ENCODE data around the gene OR6S1. TPM values are rescaled to one million over a fixed set of nuclear protein-coding genes. Genes with fewer than 3 reads are reported as not detected.

OR6S1 gene
- total RNA-seq, 2 donors from 2014 or later: not detected

DNA sequence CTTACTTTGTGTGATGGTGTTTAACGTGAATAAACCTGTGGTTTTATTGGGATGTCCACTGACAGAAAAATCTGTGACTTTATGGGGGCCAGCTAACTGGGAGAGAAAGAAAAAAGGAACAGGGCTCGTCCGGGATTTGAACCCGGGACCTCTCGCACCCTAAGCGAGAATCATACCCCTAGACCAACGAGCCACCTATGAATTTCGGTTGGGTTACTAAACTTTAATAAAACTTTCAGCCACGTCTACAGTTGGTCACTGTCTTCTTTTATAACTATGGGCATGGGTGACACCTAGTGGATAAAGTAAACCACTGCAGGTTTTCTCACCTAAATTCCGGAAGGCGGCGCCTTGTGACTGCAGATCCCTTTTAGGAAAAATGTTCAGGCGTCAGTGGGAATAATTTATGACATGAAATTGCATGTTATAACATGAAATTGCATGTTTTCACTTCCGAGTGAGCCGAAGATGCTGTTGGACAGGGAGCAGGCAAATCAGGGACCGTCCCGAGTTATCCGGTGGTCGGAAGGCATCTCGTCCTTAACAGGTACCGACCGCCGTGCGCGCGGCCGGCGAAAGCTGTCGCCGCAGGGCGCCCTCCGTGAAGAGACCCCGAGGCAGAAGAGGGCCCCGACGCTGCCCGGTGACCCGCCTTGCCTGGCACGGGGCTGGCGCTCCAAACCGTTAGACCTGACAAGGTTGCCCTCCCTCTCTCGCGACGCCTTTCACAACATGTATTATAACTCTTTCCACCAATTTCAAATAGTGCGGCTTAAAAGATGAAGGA lies 32.1 kb downstream of the OR6S1 start:
- TF ChIP-seq, protein P1, sequence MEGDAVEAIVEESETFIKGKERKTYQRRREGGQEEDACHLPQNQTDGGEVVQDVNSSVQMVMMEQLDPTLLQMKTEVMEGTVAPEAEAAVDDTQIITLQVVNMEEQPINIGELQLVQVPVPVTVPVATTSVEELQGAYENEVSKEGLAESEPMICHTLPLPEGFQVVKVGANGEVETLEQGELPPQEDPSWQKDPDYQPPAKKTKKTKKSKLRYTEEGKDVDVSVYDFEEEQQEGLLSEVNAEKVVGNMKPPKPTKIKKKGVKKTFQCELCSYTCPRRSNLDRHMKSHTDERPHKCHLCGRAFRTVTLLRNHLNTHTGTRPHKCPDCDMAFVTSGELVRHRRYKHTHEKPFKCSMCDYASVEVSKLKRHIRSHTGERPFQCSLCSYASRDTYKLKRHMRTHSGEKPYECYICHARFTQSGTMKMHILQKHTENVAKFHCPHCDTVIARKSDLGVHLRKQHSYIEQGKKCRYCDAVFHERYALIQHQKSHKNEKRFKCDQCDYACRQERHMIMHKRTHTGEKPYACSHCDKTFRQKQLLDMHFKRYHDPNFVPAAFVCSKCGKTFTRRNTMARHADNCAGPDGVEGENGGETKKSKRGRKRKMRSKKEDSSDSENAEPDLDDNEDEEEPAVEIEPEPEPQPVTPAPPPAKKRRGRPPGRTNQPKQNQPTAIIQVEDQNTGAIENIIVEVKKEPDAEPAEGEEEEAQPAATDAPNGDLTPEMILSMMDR (IDR thresholded peaks at IDR 0.05): peak; percentile 91 to 99 (median 98)
- TF ChIP-seq POLR2A (IDR thresholded peaks at IDR 0.05) (no peak), POLR2AphosphoS5 (IDR thresholded peaks at IDR 0.05) (peak; percentile 76)
- Histone ChIP-seq H3K36me3 (no peaks in the 10 kb centered on the region), H3K27me3 (replicated peaks; ENCODE audit: insufficient read depth) (no peaks in the 10 kb centered on the region), H3K27ac (peak overlapping the region; percentile 76 to 81), H3K4me1 (replicated peaks) (no peaks in the 10 kb centered on the region), H3K9me3 (no peaks in the 10 kb centered on the region), H3K4me3 (peak overlapping the region; percentile 59 to 74)
- WGBS: under 1% methylated on average over 44 of the region's 44 CpGs
- intact Hi-C loops (cut with DNase I): loop anchor here (2.0 to 10.0 kb wide), 5 partner anchors 79 to 485 kb away; partner anchors contain the start of genes CCNB1IP1, PIP4P1, TEP1 and ZNF219
- DNase-seq (ENCODE audit: low spot score): peak; percentile 77

DNA sequence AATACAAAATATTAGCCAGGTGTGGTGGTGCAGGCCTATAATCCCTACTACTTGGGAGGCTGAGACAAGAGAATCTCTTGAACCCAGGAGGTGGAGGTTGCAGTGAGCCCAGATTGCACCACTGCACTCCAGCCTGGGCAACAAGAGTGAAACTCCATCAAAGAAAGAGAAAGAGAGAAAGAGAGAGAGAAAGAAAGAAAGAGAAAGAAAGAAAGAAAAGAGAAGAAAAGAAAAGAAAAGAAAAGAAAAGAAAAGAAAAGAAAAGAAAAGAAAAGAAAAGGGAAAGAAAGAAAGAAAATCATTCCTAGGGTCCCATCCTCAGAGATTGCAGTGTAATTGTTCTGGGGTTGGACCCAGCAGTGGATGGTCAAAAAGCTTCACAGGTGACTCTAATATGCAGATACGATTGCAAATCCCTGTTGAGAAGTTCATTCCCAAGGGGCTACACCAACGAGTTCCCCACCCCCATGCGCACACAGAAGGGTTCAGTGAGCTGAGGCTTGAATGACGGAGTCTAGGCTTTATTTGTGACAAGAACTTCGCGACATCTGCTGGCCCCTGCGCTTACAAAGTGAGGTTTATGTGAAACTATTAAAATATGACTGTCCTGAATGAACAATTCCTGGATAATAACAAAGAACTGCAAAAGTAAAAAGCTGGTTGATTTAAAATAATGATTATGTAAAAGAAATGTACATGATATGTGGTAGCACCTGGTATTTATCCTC lies 32.9 kb downstream of the OR6S1 start:
- DNase-seq (ENCODE audit: low spot score): no peak
- Histone ChIP-seq H3K9me3 (no peaks in the 10 kb centered on the region), H3K27ac (no peak overlapping the region), H3K4me3 (no peak overlapping the region), H3K4me1 (replicated peaks) (no peaks in the 10 kb centered on the region), H3K36me3 (no peaks in the 10 kb centered on the region), H3K27me3 (replicated peaks; ENCODE audit: insufficient read depth) (no peaks in the 10 kb centered on the region)
- TF ChIP-seq POLR2AphosphoS5 (IDR thresholded peaks at IDR 0.05): no peak
- TF ChIP-seq, protein P1 (IDR thresholded peaks at IDR 0.05): no peak
- no peak for TF ChIP-seq POLR2A (IDR thresholded peaks at IDR 0.05)
- WGBS: 62% methylated on average over 7 of the region's 7 CpGs
- intact Hi-C loops (cut with DNase I): loop anchor here (2.0 kb wide), 1 partner anchor 78 kb away; no protein-coding TSS in a partner anchor

DNA sequence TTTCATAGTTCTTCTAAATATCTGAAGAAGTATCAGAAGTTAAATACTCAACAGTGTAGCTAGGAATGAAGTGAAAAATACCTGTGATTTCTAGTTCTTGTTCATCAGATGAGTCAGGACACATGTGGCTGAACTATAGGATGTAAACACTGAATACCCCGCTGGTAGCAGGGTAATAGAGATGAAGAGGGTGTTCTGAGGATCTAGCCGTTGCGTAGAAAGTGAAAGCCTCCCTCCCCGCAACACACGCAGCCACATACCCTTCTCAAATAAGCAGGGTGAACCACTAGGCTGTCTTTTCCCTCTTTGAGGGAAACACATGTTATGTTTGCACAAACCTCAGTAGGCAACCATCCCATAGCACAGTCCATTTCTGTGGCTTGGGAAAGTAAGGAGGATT lies 33.9 kb downstream of the OR6S1 start:
- Histone ChIP-seq H3K27me3 (replicated peaks; ENCODE audit: insufficient read depth) (no peaks in the 10 kb centered on the region), H3K36me3 (no peaks in the 10 kb centered on the region), H3K4me1 (replicated peaks) (no peaks in the 10 kb centered on the region), H3K9me3 (no peaks in the 10 kb centered on the region), H3K27ac (no peak overlapping the region), H3K4me3 (no peak overlapping the region)
- 61% methylated on average over 5 of the region's 5 CpGs for WGBS
- DNase-seq (ENCODE audit: low spot score): no peak
- TF ChIP-seq POLR2A (IDR thresholded peaks at IDR 0.05) (no peak), POLR2AphosphoS5 (IDR thresholded peaks at IDR 0.05) (no peak)
- TF ChIP-seq, protein P1 (IDR thresholded peaks at IDR 0.05): no peak
- intact Hi-C loops (cut with DNase I): loop anchor here (2.0 kb wide), 1 partner anchor 77 kb away; no protein-coding TSS in a partner anchor

DNA sequence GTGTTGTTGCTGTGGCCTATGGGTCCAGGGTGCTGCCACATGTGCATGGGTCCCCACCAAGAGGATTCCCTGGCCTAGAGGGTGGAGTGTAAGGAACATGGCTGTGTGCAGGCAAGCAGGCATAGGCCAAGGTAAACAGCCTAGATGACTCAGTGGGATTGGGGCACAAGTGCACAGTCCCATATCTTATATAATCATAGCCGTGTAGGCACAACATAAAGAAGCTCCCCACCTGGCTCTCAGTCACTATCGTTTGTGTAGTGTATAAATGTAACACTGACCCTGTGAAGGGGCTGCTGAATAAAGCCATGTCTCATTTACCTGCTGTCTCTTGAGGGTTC lies 34.6 kb downstream of the OR6S1 start:
- Histone ChIP-seq H3K27ac (no peak overlapping the region), H3K27me3 (replicated peaks; ENCODE audit: insufficient read depth) (no peaks in the 10 kb centered on the region), H3K36me3 (no peaks in the 10 kb centered on the region), H3K4me3 (no peak overlapping the region), H3K9me3 (no peaks in the 10 kb centered on the region), H3K4me1 (replicated peaks) (no peaks in the 10 kb centered on the region)
- intact Hi-C loops (cut with DNase I): no loop called here
- TF ChIP-seq, protein P1 (IDR thresholded peaks at IDR 0.05): no peak
- 56% methylated on average over 2 of the region's 2 CpGs for WGBS
- DNase-seq (ENCODE audit: low spot score): no peak
